Mesenchymal stem cell (in vitro differentiated cells and primary cell): Measurements from ENCODE around the gene ACTBL2.

Source experiments
- DNase-seq: peaks from one replicate; pipeline ENCODE4 v3.0.0-alpha.2; 2013
- H2AFZ ChIP-seq: one replicate; pipeline ENCODE4 v1.6.1; 2013; ENCODE audit warnings: low read depth, mild to moderate bottlenecking, control low read depth, inconsistent platforms, low read length, moderate library complexity
- H2AK5ac ChIP-seq: 2 replicates; pipeline ENCODE4 v1.6.1; 2013; ENCODE audit warnings: low read length, moderate library complexity, mild to moderate bottlenecking, inconsistent platforms; ENCODE audit not compliant: severe bottlenecking
- H2BK120ac ChIP-seq: one replicate; pipeline ENCODE4 v1.6.1; 2013; ENCODE audit warnings: low read depth, mild to moderate bottlenecking, inconsistent platforms, low read length, moderate library complexity
- H2BK12ac ChIP-seq, 2 experiments: one replicate each; pipeline ENCODE4 v1.6.1; 2013; ENCODE audit warnings: inconsistent platforms in 2 of 2, low read length in 2 of 2, mild to moderate bottlenecking in 2 of 2, moderate library complexity in 2 of 2, control low read depth in 1 of 2
- H2BK15ac ChIP-seq: one replicate; pipeline ENCODE4 v1.6.1; 2013; ENCODE audit warnings: mild to moderate bottlenecking, low read depth, inconsistent platforms; ENCODE audit not compliant: poor library complexity, severe bottlenecking
- H2BK5ac ChIP-seq: 2 replicates; pipeline ENCODE4 v1.6.1; 2013; ENCODE audit warnings: low read depth, mild to moderate bottlenecking, low read length, control low read depth, inconsistent platforms; ENCODE audit not compliant: poor library complexity, severe bottlenecking
- H3K14ac ChIP-seq, 2 experiments: one replicate each; pipeline ENCODE4 v1.6.1; 2013; ENCODE audit warnings: inconsistent platforms in 2 of 2, low read length in 2 of 2, control low read depth in 1 of 2, mild to moderate bottlenecking in 1 of 2, moderate library complexity in 1 of 2
- H3K18ac ChIP-seq, 2 experiments: one replicate each; pipeline ENCODE4 v1.6.1; 2013; ENCODE audit warnings: inconsistent platforms in 2 of 2, low read length in 2 of 2, control low read depth in 1 of 2, low read depth in 1 of 2, mild to moderate bottlenecking in 1 of 2
- H3K23ac ChIP-seq, 2 experiments: one replicate each; pipeline ENCODE4 v1.6.1; 2013; ENCODE audit warnings: inconsistent platforms in 2 of 2, low read length in 2 of 2, mild to moderate bottlenecking in 2 of 2, moderate library complexity in 2 of 2, control low read depth in 1 of 2
- H3K27ac ChIP-seq: 2 replicates; pipeline ENCODE4 v1.5.1; 2013; ENCODE audit warnings: mild to moderate bottlenecking, moderate library complexity, low read length, control low read depth, inconsistent platforms; ENCODE audit not compliant: poor library complexity, severe bottlenecking
- H3K27me3 ChIP-seq, 2 experiments: 2 replicates each; pipeline versions ENCODE4 v1.6.1 to v1.7.0; 2013; ENCODE audit warnings: low read length in 2 of 2, mild to moderate bottlenecking in 2 of 2, moderate library complexity in 2 of 2, control low read depth in 1 of 2, inconsistent platforms in 1 of 2; ENCODE audit not compliant: control insufficient read depth in 1 of 2, insufficient read depth in 1 of 2
- H3K36me3 ChIP-seq, 2 experiments: 2 replicates each; pipeline versions ENCODE4 v1.6.1 to v1.7.0; 2013; ENCODE audit warnings: low read length in 2 of 2, control low read depth in 1 of 2, inconsistent platforms in 1 of 2, low read depth in 1 of 2, mild to moderate bottlenecking in 1 of 2; ENCODE audit not compliant: insufficient read depth in 2 of 2, control insufficient read depth in 1 of 2
- H3K4ac ChIP-seq, 2 experiments: one replicate each; pipeline ENCODE4 v1.6.1; 2013; ENCODE audit warnings: inconsistent platforms in 2 of 2, low read length in 2 of 2, mild to moderate bottlenecking in 2 of 2, moderate library complexity in 2 of 2, control low read depth in 1 of 2, low read depth in 1 of 2
- H3K4me1 ChIP-seq: 2 replicates; pipeline ENCODE4 v1.6.1; 2013; ENCODE audit warnings: low read depth, low read length, control low read depth; ENCODE audit not compliant: control insufficient read depth, insufficient read depth
- H3K4me2 ChIP-seq: 2 replicates; pipeline ENCODE4 v1.6.1; 2013; ENCODE audit warnings: low read length, mild to moderate bottlenecking, inconsistent platforms; ENCODE audit not compliant: poor library complexity, severe bottlenecking
- H3K4me3 ChIP-seq, 2 experiments: 2 replicates each; pipeline versions ENCODE4 v1.5.1 to v1.7.0; 2013; ENCODE audit warnings: low read length in 2 of 2, mild to moderate bottlenecking in 2 of 2, control low read depth in 1 of 2, low read depth in 1 of 2; ENCODE audit not compliant: insufficient read depth in 1 of 2
- H3K79me1 ChIP-seq: replicated peaks from 2 replicates; pipeline ENCODE4 v1.6.1; 2013; ENCODE audit warnings: mild to moderate bottlenecking, control low read depth, low read length, inconsistent platforms; ENCODE audit not compliant: poor library complexity, severe bottlenecking
- H3K9ac ChIP-seq: 2 replicates; pipeline ENCODE4 v1.7.0; 2013; ENCODE audit warnings: mild to moderate bottlenecking, low read length, moderate library complexity
- H3K9me3 ChIP-seq: 2 replicates; pipeline ENCODE4 v1.7.0; 2013; ENCODE audit warnings: mild to moderate bottlenecking, low read length; ENCODE audit not compliant: control insufficient read depth
- H4K8ac ChIP-seq: one replicate; pipeline ENCODE4 v1.6.1; 2013; ENCODE audit warnings: inconsistent platforms, mild to moderate bottlenecking, low read length, moderate library complexity
- H4K91ac ChIP-seq: one replicate; pipeline ENCODE4 v1.6.1; 2013; ENCODE audit warnings: mild to moderate bottlenecking, low read length, inconsistent platforms
- WGBS: methylation state at CpG from one replicate; pipeline ENCODE4 v1.1.7; 2013; ENCODE audit warnings: mixed read lengths; 5-methylcytosine and 5-hydroxymethylcytosine counted together

ACTBL2 gene

GRCh38 chr5:57434227-57434640, 48.4 kb downstream of the ACTBL2 start:
- WGBS: 36% methylated on average over 2 of the region's 2 CpGs
- Histone ChIP-seq H3K18ac (peak overlapping the region in 1 of 2 experiments; percentile 38), H3K79me1 (no peaks in the 10 kb centered on the region), H2BK120ac (no peak overlapping the region), H3K4me1 (peaks cover 2% of the 10 kb centered on the region), H3K4me3 (no peak overlapping the region), H3K36me3 (no peaks in the 10 kb centered on the region), H2AK5ac (no peak overlapping the region), H3K27ac (no peak overlapping the region), H2BK5ac (no peak overlapping the region), H2BK12ac (peak overlapping the region; percentile 29 to 38), H3K4ac (no peak overlapping the region), H4K91ac (no peak overlapping the region), H3K23ac (no peak overlapping the region), H3K9me3 (no peaks in the 10 kb centered on the region), H3K9ac (no peak overlapping the region), H3K4me2 (no peak overlapping the region), H3K27me3 (no peaks in the 10 kb centered on the region), H2BK15ac (no peak overlapping the region), H4K8ac (no peak overlapping the region), H2AFZ (no peak overlapping the region), H3K14ac (no peak overlapping the region)
- no peak for DNase-seq

- Histone ChIP-seq H3K9ac (no peak overlapping the region), H3K14ac (no peak overlapping the region), H3K27me3 (peaks cover 0 to 1% of the 10 kb centered on the region in 2 experiments), H3K79me1 (no peaks in the 10 kb centered on the region), H3K9me3 (no peaks in the 10 kb centered on the region), H4K8ac (no peak overlapping the region), H2AFZ (no peak overlapping the region), H2BK15ac (no peak overlapping the region), H2AK5ac (no peak overlapping the region), H4K91ac (no peak overlapping the region), H3K4me1 (peaks cover 2% of the 10 kb centered on the region), H3K36me3 (no peaks in the 10 kb centered on the region), H3K4me3 (no peak overlapping the region), H2BK12ac (no peak overlapping the region), H3K4ac (no peak overlapping the region), H3K4me2 (no peak overlapping the region), H3K18ac (no peak overlapping the region), H3K27ac (no peak overlapping the region), H3K23ac (no peak overlapping the region), H2BK120ac (no peak overlapping the region), H2BK5ac (no peak overlapping the region)
- DNase-seq: no peak
- no CpG with 5 or more reads among the region's 2 CpGs for WGBS
Measured at GRCh38 chr5:57432876-57433275, 49.7 kb downstream of the ACTBL2 start.

- Histone ChIP-seq H4K8ac (no peak overlapping the region), H3K9me3 (no peaks in the 10 kb centered on the region), H3K4ac (no peak overlapping the region), H3K18ac (peak overlapping the region in 1 of 2 experiments; percentile 61), H3K23ac (no peak overlapping the region), H2BK120ac (no peak overlapping the region), H3K27ac (no peak overlapping the region), H3K9ac (no peak overlapping the region), H3K14ac (no peak overlapping the region), H2AK5ac (no peak overlapping the region), H4K91ac (no peak overlapping the region), H2BK5ac (no peak overlapping the region), H2BK15ac (no peak overlapping the region), H3K4me2 (no peak overlapping the region), H2AFZ (peak overlapping the region; percentile 61), H3K36me3 (no peaks in the 10 kb centered on the region), H3K79me1 (no peaks in the 10 kb centered on the region), H2BK12ac (peak overlapping the region; percentile 43 to 92), H3K4me3 (no peak overlapping the region), H3K4me1 (peaks cover 2% of the 10 kb centered on the region), H3K27me3 (peaks cover 0 to 6% of the 10 kb centered on the region in 2 experiments)
- no peak for DNase-seq
- 80% methylated on average over 5 of the region's 6 CpGs for WGBS
Measured at GRCh38 chr5:57431759-57432158, 50.9 kb downstream of the ACTBL2 start.
